Ovary (tissue), 9 donors: Measurements from ENCODE around the gene GADD45B. TPM values are rescaled to one million over a fixed set of nuclear protein-coding genes. Genes with fewer than 3 reads are reported as not detected.

Experiments used
- DNase-seq, 5 donors: peaks; one replicate each; pipeline ENCODE4 v3.0.0-alpha.2; 2019 to 2020
- H3K27ac ChIP-seq, 2 donors: fragments of 200-600 bp; one replicate each; pipeline versions ENCODE4 v1.5.1 to v1.8.0; 2019 to 2022
- H3K27me3 ChIP-seq: fragments of 200-600 bp; one replicate; pipeline ENCODE4 v1.8.0; 2022
- H3K36me3 ChIP-seq: fragments of 200-600 bp; sonication (generic); one replicate; pipeline ENCODE4 v1.5.1; 2019
- H3K4me1 ChIP-seq: one replicate; pipeline ENCODE4 v1.8.1; 2013; ENCODE audit warnings: mild to moderate bottlenecking, moderate library complexity; ENCODE audit not compliant: insufficient read depth
- H3K4me3 ChIP-seq: fragments of 200-600 bp; sonication (generic); one replicate; pipeline ENCODE4 v1.5.1; 2017
- H3K9me3 ChIP-seq, 2 donors: fragments of 200-600 bp in 1 of 2; sonication (generic) in 1 of 2; one replicate each; pipeline versions ENCODE4 v1.5.1 to v1.8.1; 2013 to 2019; ENCODE audit warnings: mild to moderate bottlenecking in 1 of 2, moderate library complexity in 1 of 2
- EP300 ChIP-seq: sonication (generic); formaldehyde crosslinking; IDR thresholded peaks from one replicate; pipeline ENCODE4 v1.6.1; 2017; ENCODE audit warnings: antibody characterized with exemption
- POLR2A ChIP-seq: fragments of 450-650 bp; IDR thresholded peaks from one replicate; pipeline ENCODE4 v1.6.1; 2017; ENCODE audit warnings: antibody characterized with exemption, mild to moderate bottlenecking, moderate library complexity
- WGBS, 3 donors: extraction: QIAGEN DNeasy Blood & Tissue Kit in 1 of 3; methylation state at CpG; one replicate each; pipeline versions ENCODE4 v1.1.5 to v1.1.7; 2013 to 2017; 5-methylcytosine and 5-hydroxymethylcytosine counted together
- intact Hi-C, 4 donors: fragments of 100-400 bp; cut with DNase I; formaldehyde crosslinking; loops; one replicate each; pipeline versions ENCODE4 v1.11.0 to v1.15.1; 2022 to 2023
- polyA plus RNA-seq, 2 donors: library from polyadenylated mRNA; stranded (reverse); fragments of 200-250 nt in 1 of 2; fragments of 350-450 nt in 1 of 2; fragmentation: Illumina TruSeq in 1 of 2; extraction: RNeasy Lipid Tissue Mini Kit (QIAGEN cat#74804) in 1 of 2; gene quantifications; one replicate each; pipeline ENCODE4 v1.2.3, GENCODE V29; 2013 to 2014
- total RNA-seq, 7 donors: library from RNA; depleted of rRNA in 2 of 7; stranded (reverse); fragments of >200 nt in 2 of 7; fragmentation: NEBNext Ultra II Directional in 3 of 7; extraction: Animal tissue kit (Norgen Biotek cat#: 25700) in 3 of 7; gene quantifications; one replicate each; pipeline versions ENCODE4 v1.1.0 to v1.2.4, GENCODE V29; 2016 to 2023
- TF ChIP-seq, protein P1 (sequence below), 3 donors: fragments of 450-650 bp in 2 of 3; fragments of 200-600 bp in 1 of 3; IDR thresholded peaks; one replicate each; pipeline versions ENCODE4 v1.5.1 to v1.8.0; 2016 to 2022; ENCODE audit warnings: antibody characterized with exemption in 3 of 3, mild to moderate bottlenecking in 1 of 3
- donor health status: DM: no; HTN: no; CAD: no; lungs with moderate emphysema.
- donor health status: DM: no; HTN: no; CAD: no.
- donor health status: Bipolar disorder and iron deficiency.
- donor health status: DM: yes; HTN: yes; CAD: no.
- donor health status: DM: no; HTN: no; CAD: no.
- donor health status: DM: yes; HTN: yes; CAD: no.

The GADD45B gene
- total and polyA plus RNA-seq, 9 donors: 17.8 to 414 (median 73.9) TPM

DNA sequence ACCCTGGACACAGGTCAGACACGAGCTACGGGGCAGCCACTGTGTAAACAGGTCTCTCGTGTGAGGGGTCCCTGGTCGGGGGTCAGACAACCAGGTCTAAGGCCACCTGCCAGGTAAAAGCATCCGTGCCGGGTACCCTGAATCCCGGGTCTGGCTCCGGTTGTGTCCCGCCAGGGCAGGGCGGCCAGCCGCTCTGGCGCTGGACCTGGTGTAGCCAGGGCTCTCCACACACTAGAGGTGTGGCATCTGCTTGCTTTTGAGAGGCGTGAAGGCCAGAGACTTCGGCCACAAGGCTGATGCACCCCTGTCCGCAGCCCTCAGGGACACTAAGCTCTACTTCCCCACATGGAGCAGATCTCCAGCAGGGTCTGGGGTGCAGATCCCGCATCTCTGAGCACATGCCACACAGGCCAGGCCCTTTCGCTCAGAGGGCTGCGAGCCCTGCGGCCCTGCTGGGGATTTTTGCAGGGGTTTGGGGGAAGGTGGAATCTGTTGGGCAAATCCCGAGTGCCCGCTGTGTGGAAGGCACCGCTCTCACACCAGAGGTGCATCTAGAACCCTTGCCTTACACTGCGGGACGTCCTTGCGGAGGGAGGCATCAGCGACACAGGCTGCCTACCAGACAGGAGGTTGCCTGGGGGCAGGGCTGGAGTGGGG, 34.7 kb upstream of the GADD45B start:
- Histone ChIP-seq H3K4me3 (no peak overlapping the region), H3K27me3 (no peaks in the 10 kb centered on the region), H3K27ac (no peak overlapping the region), H3K9me3 (no peaks in the 10 kb centered on the region), H3K36me3 (no peaks in the 10 kb centered on the region), H3K4me1 (no peaks in the 10 kb centered on the region)
- DNase-seq: no peak
- intact Hi-C loops: no loop called here
- WGBS, 3 donors: 92 to 97% (median 97%) methylated on average over 22 to 26 of the region's 26 CpGs
- TF ChIP-seq POLR2A: no peak
- TF ChIP-seq, protein P1, sequence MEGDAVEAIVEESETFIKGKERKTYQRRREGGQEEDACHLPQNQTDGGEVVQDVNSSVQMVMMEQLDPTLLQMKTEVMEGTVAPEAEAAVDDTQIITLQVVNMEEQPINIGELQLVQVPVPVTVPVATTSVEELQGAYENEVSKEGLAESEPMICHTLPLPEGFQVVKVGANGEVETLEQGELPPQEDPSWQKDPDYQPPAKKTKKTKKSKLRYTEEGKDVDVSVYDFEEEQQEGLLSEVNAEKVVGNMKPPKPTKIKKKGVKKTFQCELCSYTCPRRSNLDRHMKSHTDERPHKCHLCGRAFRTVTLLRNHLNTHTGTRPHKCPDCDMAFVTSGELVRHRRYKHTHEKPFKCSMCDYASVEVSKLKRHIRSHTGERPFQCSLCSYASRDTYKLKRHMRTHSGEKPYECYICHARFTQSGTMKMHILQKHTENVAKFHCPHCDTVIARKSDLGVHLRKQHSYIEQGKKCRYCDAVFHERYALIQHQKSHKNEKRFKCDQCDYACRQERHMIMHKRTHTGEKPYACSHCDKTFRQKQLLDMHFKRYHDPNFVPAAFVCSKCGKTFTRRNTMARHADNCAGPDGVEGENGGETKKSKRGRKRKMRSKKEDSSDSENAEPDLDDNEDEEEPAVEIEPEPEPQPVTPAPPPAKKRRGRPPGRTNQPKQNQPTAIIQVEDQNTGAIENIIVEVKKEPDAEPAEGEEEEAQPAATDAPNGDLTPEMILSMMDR (IDR thresholded peaks at IDR 0.05): no peak
- TF ChIP-seq EP300: no peak

DNA sequence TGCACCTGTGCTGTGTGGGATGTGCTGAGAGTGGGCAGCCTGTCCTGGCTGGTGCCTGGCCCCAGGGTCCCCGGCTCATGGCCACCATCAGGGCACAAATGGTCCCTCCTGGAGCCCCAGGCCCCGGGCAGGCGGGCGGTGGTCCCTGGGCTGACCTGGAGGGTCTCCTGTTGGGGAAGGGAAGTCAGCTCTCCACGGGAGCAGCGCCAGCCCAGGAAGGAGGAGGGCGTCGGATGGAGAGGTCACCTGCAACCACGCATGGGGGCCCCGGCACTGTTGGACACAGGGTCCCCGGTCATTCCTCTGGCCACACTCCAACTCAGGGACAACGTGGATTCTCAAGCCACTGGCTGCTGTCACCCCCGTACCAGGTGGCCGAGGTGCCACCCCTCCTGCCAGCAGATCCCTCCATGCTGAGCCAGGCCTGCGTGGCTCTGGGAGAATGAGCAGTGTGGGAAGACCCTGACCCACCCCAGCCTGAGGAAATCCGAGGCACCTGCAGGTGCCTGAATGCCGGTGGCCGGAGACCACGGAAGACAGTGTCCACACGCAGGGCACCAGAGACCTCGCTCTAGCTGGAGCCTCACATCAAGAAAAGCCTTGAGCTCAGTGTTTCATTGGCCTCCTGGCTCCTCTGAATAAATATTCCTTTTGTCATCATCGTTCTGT, 32.7 kb upstream of the GADD45B start:
- no peaks in the 10 kb centered on the region for H3K9me3 ChIP-seq
- 89 to 92% (median 91%) methylated on average over 12 to 22 of the region's 22 CpGs for WGBS, 3 donors
- H3K27me3 ChIP-seq: no peaks in the 10 kb centered on the region
- no peak overlapping the region for H3K4me3 ChIP-seq
- no peak overlapping the region for H3K27ac ChIP-seq
- H3K36me3 ChIP-seq: no peaks in the 10 kb centered on the region
- no peaks in the 10 kb centered on the region for H3K4me1 ChIP-seq
- intact Hi-C loops: no loop called here
- TF ChIP-seq, protein P1 (IDR thresholded peaks at IDR 0.05): no peak
- TF ChIP-seq POLR2A: no peak
- DNase-seq: peak in 1 of 5 donors; percentile 18

DNA sequence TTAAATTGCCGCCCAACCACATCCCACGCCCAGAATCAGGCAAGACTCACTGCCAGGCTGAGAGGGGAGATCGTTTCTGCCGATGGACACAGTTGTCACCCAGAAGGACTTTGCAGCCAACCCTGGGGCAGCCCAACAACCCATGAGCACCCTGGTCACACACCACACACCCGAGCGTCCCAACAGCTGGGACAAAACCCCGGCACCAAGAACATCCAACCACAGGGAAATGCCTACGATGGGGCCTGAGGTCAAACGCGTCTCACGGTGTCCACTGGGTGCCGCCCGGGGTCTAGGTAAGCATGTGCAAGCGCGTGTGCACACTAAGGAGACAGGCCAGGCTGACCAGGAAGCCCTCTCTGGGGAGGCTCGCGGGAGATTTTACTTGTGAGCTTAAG, 32.1 kb upstream of the GADD45B start:
- Histone ChIP-seq H3K27me3 (no peaks in the 10 kb centered on the region), H3K27ac (no peak overlapping the region), H3K36me3 (no peaks in the 10 kb centered on the region), H3K9me3 (no peaks in the 10 kb centered on the region), H3K4me3 (no peak overlapping the region), H3K4me1 (no peaks in the 10 kb centered on the region)
- intact Hi-C loops: no loop called here
- DNase-seq: no peak
- TF ChIP-seq POLR2A (no peak), EP300 (no peak)
- TF ChIP-seq, protein P1 (IDR thresholded peaks at IDR 0.05): no peak
- 88 to 89% (median 88%) methylated on average over 13 to 17 of the region's 17 CpGs for WGBS, 3 donors

DNA sequence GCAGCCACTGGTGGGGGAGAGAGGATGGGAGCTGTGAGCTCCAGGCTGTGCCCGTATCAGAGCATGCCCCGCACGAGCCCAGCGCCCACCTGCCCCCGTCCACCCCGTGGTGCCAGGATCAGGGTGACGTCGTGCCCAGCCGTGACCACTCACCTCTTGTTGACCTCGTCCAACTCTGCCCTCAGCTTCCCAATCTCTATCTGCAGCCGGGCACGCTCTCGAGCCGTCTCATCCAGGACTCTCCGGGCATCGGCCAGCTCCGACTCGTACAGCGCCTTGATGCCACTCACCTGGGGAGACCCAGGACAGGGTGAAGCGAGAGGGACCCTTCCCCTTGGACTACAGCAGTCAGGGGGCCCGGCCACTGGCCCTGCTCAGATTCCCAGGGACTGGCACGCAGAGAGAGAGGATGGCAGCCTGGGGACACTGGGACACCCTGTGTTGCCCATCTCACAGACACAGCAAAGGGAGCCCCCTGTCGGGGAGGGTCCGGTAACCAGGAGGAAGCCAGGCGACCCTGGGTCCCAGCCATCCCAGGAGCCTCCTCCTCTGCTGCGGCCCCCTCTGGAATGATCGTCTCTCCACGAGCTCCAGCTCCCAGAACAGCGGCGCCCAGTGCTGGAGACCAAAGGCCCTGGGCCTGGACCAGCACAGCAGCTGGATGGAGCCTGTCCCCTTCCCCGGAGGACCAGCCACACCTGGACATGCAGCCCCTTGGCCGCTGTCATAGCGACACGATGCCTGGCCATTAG, 31.5 kb upstream of the GADD45B start:
- DNase-seq: peak in 1 of 5 donors; percentile 14
- H3K36me3 ChIP-seq: no peaks in the 10 kb centered on the region
- no peak for TF ChIP-seq EP300
- TF ChIP-seq POLR2A: no peak
- TF ChIP-seq, protein P1 (IDR thresholded peaks at IDR 0.05): no peak
- no peaks in the 10 kb centered on the region for H3K27me3 ChIP-seq
- intact Hi-C loops: no loop called here
- no peak overlapping the region for H3K27ac ChIP-seq
- 89 to 90% (median 89%) methylated on average over 34 of the region's 34 CpGs for WGBS, 3 donors
- no peak overlapping the region for H3K4me3 ChIP-seq
- no peaks in the 10 kb centered on the region for H3K9me3 ChIP-seq
- no peaks in the 10 kb centered on the region for H3K4me1 ChIP-seq
